Natural killer cell treated with Interleukin-12 subunit alpha and Interleukin-12 subunit beta and Interleukin-15 and Interleukin-18, amount 100 ng/mL, for 72 hours (primary cell): ENCODE measurements around the gene PTPRN2. TPM values are rescaled to one million over a fixed set of nuclear protein-coding genes. Genes with fewer than 3 reads are reported as not detected.
"Not testable (repeated sequence)": the region's sequence is repeated elsewhere in the genome, so short reads cannot be mapped to it uniquely, and the experiment has no call there.

ENCODE experiments used
- ATAC-seq, 2 donors: fragments of 150-1000 bp; cut with Tn5 transposase in 1 of 2; sonication (Bioruptor Pico), chemical (Tn5 transposase) in 1 of 2; 2 replicates each; pipeline ENCODE4 v1.10.0; 2021
- DNase-seq: peaks from one replicate; pipeline ENCODE4 v3.0.0; 2022; ENCODE audit warnings: low spot score
- H3K27ac Mint-ChIP-seq, 2 donors: 1 replicate in 1 of 2; 2 replicates in 1 of 2; pipeline ENCODE4 v1.8.0; 2022; ENCODE audit warnings: mixed read lengths in 2 of 2, mild to moderate bottlenecking in 1 of 2, moderate library complexity in 1 of 2
- H3K27me3 Mint-ChIP-seq, 2 donors: 1 replicate in 1 of 2; 2 replicates in 1 of 2; pipeline ENCODE4 v1.8.0; 2022; ENCODE audit warnings: mixed read lengths in 2 of 2
- H3K36me3 Mint-ChIP-seq: one replicate; pipeline ENCODE4 v1.8.0; 2022; ENCODE audit warnings: mixed read lengths
- H3K4me1 Mint-ChIP-seq, 2 donors: 1 replicate in 1 of 2; 2 replicates in 1 of 2; pipeline ENCODE4 v1.8.0; 2022; ENCODE audit warnings: low read depth in 2 of 2, mixed read lengths in 2 of 2, mild to moderate bottlenecking in 1 of 2
- H3K4me3 Mint-ChIP-seq: one replicate; pipeline ENCODE4 v1.8.0; 2022; ENCODE audit warnings: mixed read lengths
- H3K9me3 Mint-ChIP-seq: 2 replicates; pipeline ENCODE4 v1.8.0; 2022; ENCODE audit warnings: mixed read lengths
- total RNA-seq, 2 donors: library from RNA; stranded (reverse); gene quantifications; one replicate each; pipeline ENCODE4 v1.2.3, GENCODE V29; 2022

PTPRN2 gene
- total RNA-seq, 2 donors from 2014 or later = 0.17 to 0.74 TPM

DNA sequence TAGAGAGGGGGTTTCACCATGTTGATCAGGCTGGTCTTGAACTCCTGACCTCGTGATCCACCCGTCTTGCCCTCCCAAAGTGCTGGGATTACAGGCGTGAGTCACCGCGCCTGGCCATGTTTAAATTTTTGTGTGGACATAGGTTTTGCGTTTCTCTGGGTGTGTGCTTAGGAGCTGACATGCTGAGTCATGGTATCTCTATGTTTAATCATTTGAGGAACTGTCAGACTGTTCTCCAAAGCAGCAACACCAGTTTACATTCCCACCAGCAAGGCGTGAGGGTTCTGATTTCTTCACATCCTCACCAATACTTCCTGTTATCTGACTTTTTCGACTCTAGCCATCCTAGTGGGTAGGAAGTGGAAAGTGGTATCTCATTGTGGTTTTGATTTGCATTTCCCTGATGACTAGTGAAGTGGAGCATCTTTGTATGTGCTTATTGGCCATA lies 1097.1 kb downstream of the PTPRN2 start:
- Mint-ChIP-seq H3K36me3 (peaks cover 18% of the 10 kb centered on the region), H3K4me1 (peaks cover 22 to 27% of the 10 kb centered on the region in 2 donors), H3K27ac (peak overlapping the region; percentile 26 to 57), H3K27me3 (peaks cover 32 to 45% of the 10 kb centered on the region in 2 donors), H3K4me3 (peak overlapping the region; percentile 18), H3K9me3 (peaks cover 4% of the 10 kb centered on the region)
- DNase-seq (peak; percentile 85), ATAC-seq (peak; percentile 96 to 97)

DNA sequence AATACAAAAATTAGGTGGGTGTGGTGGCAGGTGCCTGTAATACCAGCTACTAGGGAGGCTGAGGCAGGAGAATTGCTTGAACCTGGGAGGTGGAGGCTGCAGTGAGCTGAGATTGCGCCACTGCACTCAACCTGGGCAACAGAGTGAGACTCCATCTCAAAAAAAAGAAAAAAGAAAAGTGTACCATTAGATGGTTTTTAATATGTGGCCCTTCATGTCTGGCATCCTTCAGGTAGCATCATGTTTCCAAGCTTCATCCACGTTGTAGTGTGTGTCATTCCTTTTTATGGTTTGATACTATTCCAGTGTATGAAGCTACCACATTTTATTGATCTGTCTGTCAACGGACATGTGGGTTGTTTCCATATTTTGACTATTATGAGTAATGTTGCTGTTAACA lies 1097.8 kb downstream of the PTPRN2 start:
- H3K27ac Mint-ChIP-seq = peak overlapping the region; percentile 26 to 57
- not testable (repeated sequence) for H3K4me3 Mint-ChIP-seq, ATAC-seq, H3K9me3 Mint-ChIP-seq, DNase-seq
- H3K4me1 Mint-ChIP-seq = peaks cover 16 to 25% of the 10 kb centered on the region in 2 donors
- H3K27me3 Mint-ChIP-seq = peaks cover 32 to 51% of the 10 kb centered on the region in 2 donors
- H3K36me3 Mint-ChIP-seq = peaks cover 18% of the 10 kb centered on the region

Other genes starting within 250 kb of the PTPRN2 start
- gene NCAPG2, start 117.0 kb upstream of the PTPRN2 start, total RNA-seq = 100 to 1,000 TPM in 1 of 2 donors, 10 to 100 TPM in 1; 45.0 to 117 TPM
- 10 to 100 TPM; 24.4 to 31.8 TPM for gene ESYT2, start 241.7 kb upstream of the PTPRN2 start, total RNA-seq